ENCODE results near the gene ATP5IF1.

The ATP5IF1 gene

DNA sequence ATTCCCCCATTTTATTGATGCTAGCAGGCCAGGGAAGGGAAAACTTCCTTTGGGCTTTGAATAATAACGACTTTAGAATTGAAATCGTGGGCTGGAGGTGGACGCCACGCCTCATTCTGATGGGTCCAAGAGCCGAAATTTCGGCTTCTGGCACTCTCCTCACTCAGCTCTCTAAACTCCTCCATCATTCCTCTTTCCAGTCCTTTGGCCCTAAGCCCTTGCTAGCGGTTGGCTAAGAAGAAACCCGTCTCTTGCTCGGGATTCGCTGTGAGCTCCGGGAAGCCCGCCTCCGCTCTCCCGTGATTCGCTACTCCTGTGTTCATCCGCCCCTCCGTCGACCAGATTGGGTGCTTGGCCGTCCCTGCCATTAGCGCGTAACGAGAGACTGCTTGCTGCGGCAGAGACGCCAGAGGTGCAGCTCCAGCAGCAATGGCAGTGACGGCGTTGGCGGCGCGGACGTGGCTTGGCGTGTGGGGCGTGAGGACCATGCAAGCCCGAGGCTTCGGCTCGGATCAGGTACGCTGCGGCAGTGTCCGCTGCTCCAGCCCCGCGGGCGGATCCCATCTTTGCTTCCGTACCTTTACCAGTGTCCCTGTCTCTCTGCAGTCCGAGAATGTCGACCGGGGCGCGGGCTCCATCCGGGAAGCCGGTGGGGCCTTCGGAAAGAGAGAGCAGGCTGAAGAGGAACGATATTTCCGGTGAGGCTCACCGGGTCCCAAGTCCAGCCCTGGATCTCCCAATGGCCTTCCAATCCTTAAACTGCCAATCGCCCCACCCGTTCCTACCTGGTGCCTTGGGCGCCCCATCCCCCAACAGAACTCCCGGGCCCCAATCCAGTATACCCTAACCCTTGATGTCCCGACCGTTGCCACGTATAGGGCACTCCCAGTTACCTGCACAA, at the start of gene ATP5IF1:
Gene ATP5IF1 (plus strand): TSS at position 370 of the 901 bp plus-strand sequence. CDS start 60 bp downstream, at position 430.
- DNase-seq, result peak; percentile 98

DNA sequence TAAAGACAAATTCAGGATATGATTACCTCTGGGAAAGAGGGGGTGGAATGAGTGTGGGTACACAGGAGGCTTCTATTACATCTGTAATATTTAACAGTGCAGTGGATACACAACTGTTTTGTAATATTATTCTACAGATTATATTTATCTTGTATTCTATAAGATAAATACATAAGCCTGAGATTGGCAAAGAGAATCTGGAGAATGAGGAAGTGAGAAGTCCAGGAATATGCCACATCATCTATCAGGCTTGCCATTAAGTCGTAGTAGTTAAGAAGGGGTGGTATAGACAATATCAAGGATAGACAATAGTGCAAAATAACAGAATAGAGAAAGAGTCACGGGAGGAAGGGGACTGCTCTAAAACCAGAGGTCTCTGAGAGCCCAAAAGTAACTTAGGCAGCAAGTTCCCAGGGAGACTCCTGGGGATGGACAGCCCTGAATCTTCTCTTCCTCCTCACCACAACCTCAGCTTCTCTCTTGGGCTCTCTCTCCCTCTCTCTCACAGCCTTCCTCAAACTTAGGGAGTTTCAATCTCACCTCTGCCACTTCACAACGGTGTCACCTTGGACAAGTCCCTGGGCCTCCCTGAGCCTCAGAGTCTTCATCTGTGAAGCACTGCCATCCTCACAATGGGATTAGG, 45.5 kb upstream of the ATP5IF1 start:
- no peak for DNase-seq

DNA sequence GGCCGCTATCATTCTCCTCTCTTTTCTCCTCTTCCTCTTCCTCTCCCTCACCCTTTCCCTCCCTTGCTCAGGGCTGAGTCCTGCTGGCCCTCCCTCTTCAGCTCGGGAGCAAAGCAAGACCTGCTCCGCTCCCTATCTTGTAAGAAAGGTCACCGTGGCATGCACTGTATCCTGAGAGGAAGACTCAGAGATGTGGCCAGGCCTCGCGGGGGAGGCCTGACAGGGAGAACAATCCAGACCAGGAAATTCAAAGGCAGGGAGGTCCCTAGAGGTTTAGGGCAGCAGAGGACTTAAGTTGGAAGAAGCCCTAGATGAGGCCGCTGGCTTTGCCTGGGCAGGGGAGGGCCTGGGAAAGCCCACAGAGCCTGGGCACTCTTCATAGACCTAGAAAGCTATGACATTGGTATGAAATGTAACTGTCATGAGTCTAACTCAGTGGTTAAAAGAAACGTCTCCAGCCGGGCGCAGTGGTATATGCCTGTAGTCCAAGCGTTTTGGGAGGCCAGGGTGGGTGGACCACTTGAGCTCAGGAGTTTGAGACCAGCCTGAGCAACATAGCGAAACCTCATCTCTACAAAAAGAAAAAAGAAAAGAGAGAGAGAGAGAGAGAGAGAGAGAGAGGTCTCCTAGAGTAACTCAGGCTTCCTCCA, 44.8 kb upstream of the ATP5IF1 start:
- DNase-seq, result no peak

- DNase-seq, result no peak
Observed at GRCh38 chr1:28193701-28194161, 42.2 kb upstream of the ATP5IF1 start.

DNA sequence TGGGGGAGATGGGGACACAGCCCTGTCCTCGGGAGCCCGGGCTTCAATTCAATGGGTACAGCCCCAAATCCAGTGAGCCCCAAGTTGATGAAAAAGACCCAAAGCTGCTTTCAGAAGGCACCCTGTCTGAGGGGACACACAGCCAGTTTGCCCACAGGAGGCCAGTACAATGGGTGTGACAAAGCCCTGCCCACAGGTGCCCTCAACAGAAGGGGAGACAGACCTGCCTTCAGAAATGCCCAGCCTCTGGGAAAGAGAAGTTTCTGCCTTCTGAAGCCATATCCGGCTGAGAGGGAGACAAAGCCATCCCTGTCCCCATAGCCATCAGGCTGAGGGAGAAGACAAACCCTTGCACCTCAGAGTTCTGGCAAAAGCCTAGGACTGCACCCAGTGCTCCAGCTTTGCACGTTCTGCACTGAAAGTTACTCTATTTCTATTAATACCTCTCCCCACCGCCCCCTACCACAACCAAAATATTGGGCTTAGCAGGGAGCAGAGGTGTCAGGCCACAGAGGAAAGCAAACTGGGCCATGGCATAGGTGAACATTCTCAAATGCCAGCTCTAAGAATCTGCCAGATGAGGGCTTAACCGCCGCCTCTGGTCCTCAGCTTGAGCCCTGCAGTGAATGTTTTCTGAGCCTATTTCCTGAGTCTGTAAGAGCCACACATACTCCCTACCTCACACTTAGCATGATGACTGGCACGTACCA, 41.4 kb upstream of the ATP5IF1 start:
- DNase-seq, result no peak

GRCh38 chr1:28195780-28196179, 40.1 kb upstream of the ATP5IF1 start:
- DNase-seq, result no peak

- DNase-seq, result no peak
Observed at GRCh38 chr1:28196330-28196729, 39.6 kb upstream of the ATP5IF1 start.

GRCh38 chr1:28197682-28198415, 38.1 kb upstream of the ATP5IF1 start:
- no peak for DNase-seq

DNA sequence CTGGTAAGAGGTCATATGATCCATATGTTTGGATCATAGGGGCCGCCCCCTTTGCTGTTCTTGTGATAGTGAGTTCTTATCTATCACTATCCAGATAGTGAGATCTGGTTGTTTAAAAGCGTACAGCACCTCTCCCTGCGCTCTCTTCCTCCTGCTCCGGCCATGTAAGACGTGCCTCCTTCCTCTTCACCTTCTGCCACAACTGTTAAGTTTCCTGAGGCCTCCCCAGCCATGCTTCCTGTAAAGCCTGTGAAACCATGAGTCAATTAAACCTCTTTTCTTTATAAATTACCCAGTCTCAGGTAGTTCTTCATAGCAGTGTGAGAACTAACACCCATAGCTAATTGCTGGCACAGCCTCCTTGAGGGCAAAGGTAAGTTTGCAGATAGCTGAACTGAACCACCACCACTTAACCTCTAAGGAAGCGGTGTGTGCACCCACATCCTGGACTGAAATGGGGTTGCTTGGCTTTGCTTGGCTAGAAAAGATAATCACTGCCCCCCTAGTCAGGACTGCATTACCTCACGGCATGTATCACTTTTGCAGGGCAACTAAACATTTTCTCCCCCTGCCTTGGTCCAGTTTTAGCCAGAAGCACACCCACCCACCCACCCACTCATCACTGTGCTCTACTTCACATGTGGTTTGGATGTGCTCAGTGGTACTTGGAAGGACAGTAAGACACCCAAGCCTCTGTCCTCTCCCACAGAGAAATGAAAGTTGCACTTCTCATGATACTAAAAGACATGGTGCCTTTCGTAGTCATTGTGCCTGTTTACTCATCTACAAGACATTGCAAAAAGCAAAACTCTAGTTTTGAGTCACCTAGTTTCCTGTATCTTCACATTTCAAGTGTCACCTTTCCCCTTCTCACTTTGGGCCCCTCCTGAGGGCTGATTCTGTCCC, 36.3 kb upstream of the ATP5IF1 start:
- DNase-seq, result no peak

- DNase-seq, result no peak
Observed at GRCh38 chr1:28200234-28200873, 35.6 kb upstream of the ATP5IF1 start.

GRCh38 chr1:28205243-28205642, 30.7 kb upstream of the ATP5IF1 start:
- DNase-seq, result no peak

DNA sequence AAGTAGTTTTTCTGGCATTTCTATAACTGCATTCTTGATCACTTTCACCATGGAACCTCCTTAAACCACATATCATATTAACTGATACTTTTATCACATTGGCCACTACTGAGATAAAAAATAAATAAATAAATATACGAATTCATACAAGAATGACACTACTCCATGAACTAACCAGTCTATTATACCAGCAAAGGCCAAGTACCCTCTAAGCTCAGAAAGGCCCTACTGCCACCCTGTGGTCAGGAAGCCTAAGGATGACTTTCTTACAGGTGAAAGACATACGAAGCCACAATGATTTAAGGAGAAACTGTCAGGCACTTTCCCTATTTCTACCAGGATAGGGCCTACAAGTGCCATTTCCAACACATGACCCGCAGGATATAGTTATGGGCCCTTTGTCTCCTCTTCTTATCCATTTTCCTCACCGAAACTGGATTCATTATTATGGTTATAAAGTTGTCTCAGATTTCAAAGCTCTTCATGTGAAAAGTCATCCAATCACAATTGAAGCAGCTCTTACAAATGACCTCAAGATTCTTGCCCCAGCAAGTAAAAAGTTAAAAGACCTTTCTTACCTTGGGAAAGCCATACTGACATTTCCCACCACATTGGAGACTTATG, 27.0 kb upstream of the ATP5IF1 start:
- DNase-seq, result no peak

DNA sequence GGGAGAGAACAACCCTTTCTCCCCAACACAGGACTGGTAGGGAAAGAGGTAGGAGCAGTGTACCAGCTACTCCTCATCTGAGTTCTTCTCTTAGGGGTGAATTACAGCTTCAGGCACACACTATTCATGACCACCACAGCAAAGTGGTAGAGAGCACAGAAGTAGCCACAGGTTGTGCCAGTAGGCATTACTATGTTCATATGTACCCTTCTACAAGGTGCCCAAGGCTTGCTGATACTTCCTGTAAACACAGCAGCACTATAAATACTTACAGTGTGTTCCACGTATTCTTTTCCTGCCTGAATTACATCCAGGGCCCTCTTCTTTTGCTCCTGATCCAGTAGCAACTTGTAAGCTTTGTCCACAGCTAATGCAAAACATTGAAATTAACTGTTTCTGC, 26.2 kb upstream of the ATP5IF1 start:
- DNase-seq, result no peak

DNA sequence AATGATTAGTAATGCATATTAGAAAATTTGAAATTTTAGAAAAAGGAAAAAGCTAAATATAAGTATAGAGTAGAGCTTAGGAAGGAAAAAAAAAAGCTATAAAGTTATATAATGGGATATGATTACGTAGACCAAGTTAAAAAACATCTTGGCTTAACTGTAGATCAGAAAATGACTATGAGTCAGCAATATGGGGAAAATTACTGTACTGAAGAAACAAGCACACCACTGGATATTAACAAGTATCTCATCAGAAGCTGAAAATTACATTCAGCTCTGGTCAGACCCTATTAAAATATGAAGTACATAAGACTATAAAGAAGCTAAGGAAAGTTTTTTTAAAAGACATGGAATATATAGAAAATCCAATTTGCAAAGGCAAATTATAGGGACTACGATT, 22.6 kb upstream of the ATP5IF1 start:
- no peak for DNase-seq

GRCh38 chr1:28229089-28229488, 6.8 kb upstream of the ATP5IF1 start:
- DNase-seq, result no peak

- DNase-seq, result no peak
Observed at GRCh38 chr1:28229996-28230395, 5.9 kb upstream of the ATP5IF1 start.

DNA sequence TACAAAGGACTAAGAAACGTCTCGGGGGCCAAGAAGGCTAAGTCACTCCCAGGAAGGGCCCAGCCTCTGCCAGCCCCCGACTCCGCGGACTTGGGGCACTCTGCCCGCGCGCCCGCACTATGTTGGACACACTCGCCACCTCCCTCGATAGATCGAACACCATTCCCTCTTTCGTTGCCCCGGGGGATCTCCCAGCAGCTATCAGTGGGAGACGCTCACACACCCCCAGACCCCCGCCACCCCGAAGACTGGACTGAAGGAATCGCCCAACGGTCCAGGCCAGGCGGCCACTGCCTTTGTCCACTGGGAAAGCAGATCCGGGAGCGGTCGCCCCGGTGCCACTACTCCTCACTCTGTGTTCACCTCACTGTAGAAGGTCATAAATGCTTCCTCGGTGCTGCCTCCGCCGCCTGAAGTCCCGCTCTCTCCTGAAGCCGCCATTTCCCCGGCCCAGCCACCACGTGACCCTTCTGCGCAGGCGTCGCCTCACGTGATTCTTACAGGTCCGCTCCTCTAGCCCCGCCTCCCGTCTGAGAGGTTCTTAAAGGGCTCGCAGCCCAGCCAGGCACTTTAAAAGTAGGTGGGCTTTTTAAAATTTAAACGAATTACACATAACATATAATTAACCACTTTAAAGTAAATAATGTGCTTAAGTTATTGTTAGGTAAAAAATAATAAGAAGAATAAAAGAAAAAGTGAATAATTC, 3.2 kb upstream of the ATP5IF1 start, which contains the start of gene DNAJC8:
Gene DNAJC8 (minus strand): TSS at position 472 of the 706 bp plus-strand sequence. CDS start 31 bp downstream, at position 441.
- peak; percentile 68 for DNase-seq

DNA sequence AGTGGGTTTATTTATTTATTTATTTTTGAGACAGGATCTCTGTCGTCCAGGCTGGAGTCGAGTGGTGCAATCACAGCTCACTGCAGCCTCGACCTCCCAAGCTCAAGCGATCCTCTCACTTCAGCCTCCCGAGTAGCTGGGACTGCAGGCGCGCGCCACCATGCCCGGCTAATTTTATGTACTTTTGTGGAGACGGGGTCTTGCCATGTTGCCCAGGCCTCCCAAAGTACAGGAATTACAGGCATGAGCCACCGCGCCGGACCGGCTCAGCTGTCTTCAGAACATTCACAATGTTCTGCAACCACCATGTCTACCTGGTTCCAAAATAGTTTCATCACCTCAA, 2.7 kb upstream of the ATP5IF1 start:
- no peak for DNase-seq

DNA sequence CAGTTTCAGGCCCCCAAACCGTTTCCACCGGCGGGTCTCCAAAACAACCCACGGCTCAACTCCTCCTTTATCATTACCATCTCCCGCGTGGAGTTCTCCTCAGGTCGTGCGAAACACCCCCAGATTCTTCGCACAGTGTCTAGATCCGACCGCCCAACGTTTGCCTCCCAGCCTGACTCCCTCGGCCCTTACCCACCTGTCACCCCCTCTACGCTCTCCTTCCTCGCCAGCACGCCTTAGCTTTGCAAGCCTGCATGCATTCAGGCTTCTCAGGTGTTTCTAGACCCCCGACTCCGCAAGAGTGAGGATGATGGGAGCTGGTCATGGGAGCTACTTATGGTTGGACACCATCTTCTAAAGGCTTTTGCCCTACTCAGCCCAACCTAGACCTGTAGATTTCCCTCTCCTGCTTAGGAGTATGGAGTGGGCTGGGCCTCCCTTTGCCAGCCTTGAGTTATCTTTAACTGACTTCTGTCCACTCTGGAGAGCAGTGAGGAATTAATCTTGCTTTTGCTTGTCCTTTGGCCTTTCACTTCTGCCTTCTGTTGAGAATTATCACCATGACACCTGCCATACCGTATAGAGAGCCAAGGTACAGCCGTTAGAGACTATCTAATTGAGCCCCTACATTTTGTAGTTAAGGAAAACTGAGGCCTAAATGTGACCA, 865 bp downstream of the ATP5IF1 start:
- no peak for DNase-seq

Measured in DMS 273 treated with DMSO at 0.1 percent for 48 hours (cell line).